Ovary (tissue), 3 donors: Measurements from ENCODE around the gene ERCC3.

Experiments
- CTCF ChIP-seq, 3 donors: fragments of 450-650 bp in 2 of 3; fragments of 200-600 bp in 1 of 3; IDR thresholded peaks; one replicate each; pipeline versions ENCODE4 v1.5.1 to v1.8.0; 2016 to 2022; ENCODE audit warnings: antibody characterized with exemption in 3 of 3, mild to moderate bottlenecking in 1 of 3
- POLR2A ChIP-seq: fragments of 450-650 bp; IDR thresholded peaks from one replicate; pipeline ENCODE4 v1.6.1; 2017; ENCODE audit warnings: antibody characterized with exemption, mild to moderate bottlenecking, moderate library complexity
- donor health status: DM: no; HTN: no; CAD: no.

- TF ChIP-seq POLR2A (no peak), CTCF (IDR thresholded peaks at IDR 0.05) (no peak)
Observed at GRCh38 chr2:127280693-127281092, 13.3 kb downstream of the ERCC3 start.
